Myocyte (in vitro differentiated cells): ENCODE measurements around the gene SLC5A1. TPM values are rescaled to one million over a fixed set of nuclear protein-coding genes. Genes with fewer than 3 reads are reported as not detected.
"Not testable (repeated sequence)": the region's sequence is repeated elsewhere in the genome, so short reads cannot be mapped to it uniquely, and the experiment has no call there.

ENCODE experiments used
- DNase-seq: peaks from one replicate; pipeline ENCODE4 v3.0.0-alpha.2; 2012; ENCODE audit warnings: low read depth
- total RNA-seq: library from RNA; depleted of rRNA; stranded (reverse); fragments of >200 nt; gene quantifications from 2 replicates; pipeline ENCODE4 v1.2.3, GENCODE V29; 2014

The SLC5A1 gene
- total RNA-seq, 1 donor from 2014 or later = not detected

GRCh38 chr22:32142600-32142999 lies 99.5 kb downstream of the SLC5A1 start:
- DNase-seq = no peak

- DNase-seq = no peak
Measured at GRCh38 chr22:32144496-32145274, 101.6 kb downstream of the SLC5A1 start.

- not testable (repeated sequence) for DNase-seq
Measured at GRCh38 chr22:32147128-32147527, 104.1 kb downstream of the SLC5A1 start.

- DNase-seq = not testable (repeated sequence)
Measured at GRCh38 chr22:32148372-32148771, 105.3 kb downstream of the SLC5A1 start.

DNA sequence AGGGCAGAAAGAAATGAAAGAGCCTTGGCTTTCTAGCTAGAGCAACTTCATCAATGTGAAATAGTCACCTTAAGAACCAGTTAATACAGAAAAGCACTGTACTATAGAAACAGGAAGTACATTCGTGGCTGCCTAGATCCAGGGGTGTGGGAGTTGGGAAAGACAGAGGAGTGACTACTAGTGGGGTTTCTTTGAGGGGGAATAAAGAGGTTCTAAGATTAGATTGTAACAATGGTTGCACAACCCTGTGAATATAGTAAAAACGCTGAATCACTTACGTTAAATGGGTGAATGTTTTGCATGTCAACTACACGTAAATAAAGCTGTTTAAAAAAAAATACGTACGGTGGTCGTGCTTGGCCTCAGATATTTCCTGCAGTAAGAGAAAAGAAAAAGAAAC lies 107.6 kb downstream of the SLC5A1 start:
- not testable (repeated sequence) for DNase-seq

- not testable (repeated sequence) for DNase-seq
Measured at GRCh38 chr22:32151641-32152040, 108.6 kb downstream of the SLC5A1 start.

DNA sequence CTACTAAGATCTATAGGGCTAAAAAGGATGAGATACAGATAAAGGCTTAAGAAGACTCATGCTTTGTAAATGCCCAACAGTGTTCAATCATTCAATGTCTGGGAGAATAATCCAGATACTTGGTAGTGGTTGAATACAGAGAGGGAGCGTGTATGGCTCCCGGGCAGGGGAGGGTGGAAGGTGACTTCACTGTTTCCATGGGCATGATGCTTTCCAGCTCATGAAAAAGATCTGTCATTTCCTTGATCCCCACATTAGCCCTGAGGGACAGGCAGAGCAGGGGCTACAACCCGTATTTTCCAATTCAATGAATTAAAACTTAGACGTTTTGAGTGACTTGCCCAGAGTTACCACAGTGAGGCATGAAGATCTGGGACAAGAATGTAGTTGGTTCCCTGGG lies 111.7 kb downstream of the SLC5A1 start:
- DNase-seq = not testable (repeated sequence)

DNA sequence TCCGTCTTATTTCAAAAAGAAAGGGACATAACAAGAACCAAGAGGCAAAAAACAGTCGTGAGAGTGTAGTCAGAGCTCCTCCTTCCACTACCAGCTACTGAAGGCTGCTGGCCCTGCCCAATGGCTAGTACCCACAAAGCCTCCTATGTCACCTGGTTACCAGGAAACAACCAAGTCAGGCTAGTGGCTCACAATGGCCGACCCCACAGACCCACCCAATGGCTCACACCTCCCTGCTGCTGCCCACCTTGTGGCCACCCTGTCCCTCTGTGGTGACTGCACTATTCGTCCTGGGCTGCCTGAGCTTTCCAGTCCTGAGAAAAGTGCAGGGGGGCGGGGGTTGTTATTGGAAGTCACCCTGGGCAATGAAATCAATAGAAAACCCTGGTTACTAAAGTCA lies 114.6 kb downstream of the SLC5A1 start:
- DNase-seq = not testable (repeated sequence)

- DNase-seq = no peak
Measured at GRCh38 chr22:32158712-32159533, 115.9 kb downstream of the SLC5A1 start, which contains the start of gene C22orf42. Gene C22orf42 (minus strand): TSS chr22:32159303. CDS start chr22:32159215, 88 bp downstream.

- DNase-seq = not testable (repeated sequence)
Measured at GRCh38 chr22:32160411-32160810, 117.3 kb downstream of the SLC5A1 start.

Other genes starting within 250 kb of the SLC5A1 start
- 56.4 and 66.1 TPM in 2 replicates for gene YWHAH, start 98.7 kb upstream of the SLC5A1 start, total RNA-seq
- gene C22orf42, start 116.0 kb downstream of the SLC5A1 start, total RNA-seq = not detected in 2 replicates
- gene RFPL2, start 161.8 kb downstream of the SLC5A1 start, total RNA-seq = not detected in 2 replicates
- not detected in 2 replicates for gene SLC5A4, start 212.1 kb downstream of the SLC5A1 start, total RNA-seq